ENCODE results near the gene LMF1. TPM values are rescaled to one million over a fixed set of nuclear protein-coding genes. Genes with fewer than 3 reads are reported as not detected.

Gene LMF1
- total RNA-seq, 6 donors from 2014 or later = 20.3 to 147 (median 28.2) TPM

GRCh38 chr16:912322-912683 is 58.5 kb downstream of the LMF1 start:
- no peaks in the 10 kb centered on the region for H3K27me3 ChIP-seq
- no peaks in the 10 kb centered on the region for H3K4me1 ChIP-seq
- TF ChIP-seq POLR2A (IDR thresholded peaks at IDR 0.05) (no peak), CTCF (IDR thresholded peaks at IDR 0.05) (no peak), POLR2AphosphoS5 (IDR thresholded peaks at IDR 0.05) (no peak), EP300 (IDR thresholded peaks at IDR 0.05) (no peak)
- DNase-seq = no peak
- no peak for ATAC-seq (ENCODE audit: low FRiP score in 2 of 2)
- H3K27ac ChIP-seq = no peak overlapping the region
- 90 to 95% methylated on average over 18 to 19 of the region's 19 CpGs for WGBS, 2 donors
- H3K4me3 ChIP-seq = no peak overlapping the region
- peaks cover 0 to 35% (median 18%) of the 10 kb centered on the region in 4 donors for H3K36me3 ChIP-seq
- H3K9me3 ChIP-seq = no peaks in the 10 kb centered on the region

- H3K27me3 ChIP-seq = no peaks in the 10 kb centered on the region
- peaks cover 0 to 37% (median 18%) of the 10 kb centered on the region in 4 donors for H3K36me3 ChIP-seq
- WGBS, 2 donors = 98 to 100% methylated on average over 17 to 20 of the region's 24 CpGs
- no peak for ATAC-seq (ENCODE audit: low FRiP score in 2 of 2)
- peaks cover 0 to 3% (median under 1%) of the 10 kb centered on the region in 4 donors for H3K9me3 ChIP-seq
- DNase-seq = peak in 1 of 2 donors; percentile 48
- H3K27ac ChIP-seq = no peak overlapping the region
- no peaks in the 10 kb centered on the region for H3K4me1 ChIP-seq
- TF ChIP-seq POLR2A (IDR thresholded peaks at IDR 0.05) (no peak), CTCF (IDR thresholded peaks at IDR 0.05) (no peak), EP300 (IDR thresholded peaks at IDR 0.05) (no peak), POLR2AphosphoS5 (IDR thresholded peaks at IDR 0.05) (no peak)
- no peak overlapping the region for H3K4me3 ChIP-seq
Measured at GRCh38 chr16:911604-912321, 59.0 kb downstream of the LMF1 start.

GRCh38 chr16:911101-911500 is 59.7 kb downstream of the LMF1 start:
- Histone ChIP-seq H3K27ac (no peak overlapping the region), H3K4me3 (no peak overlapping the region), H3K27me3 (no peaks in the 10 kb centered on the region), H3K4me1 (no peaks in the 10 kb centered on the region), H3K36me3 (peaks cover 0 to 43% (median 18%) of the 10 kb centered on the region in 4 donors), H3K9me3 (peaks cover 0 to 4% (median 1%) of the 10 kb centered on the region in 4 donors)
- 92 to 95% methylated on average over 5 to 14 of the region's 15 CpGs for WGBS, 2 donors
- ATAC-seq (ENCODE audit: low FRiP score in 2 of 2) (no peak), DNase-seq (peak in 1 of 2 donors; percentile 57)
- TF ChIP-seq CTCF (IDR thresholded peaks at IDR 0.05) (no peak), POLR2AphosphoS5 (IDR thresholded peaks at IDR 0.05) (no peak), EP300 (IDR thresholded peaks at IDR 0.05) (no peak), POLR2A (IDR thresholded peaks at IDR 0.05) (no peak)

GRCh38 chr16:910181-910580 is 60.6 kb downstream of the LMF1 start:
- ATAC-seq (ENCODE audit: low FRiP score in 2 of 2) = no peak
- DNase-seq = peak in 1 of 2 donors; percentile 74
- TF ChIP-seq POLR2AphosphoS5 (IDR thresholded peaks at IDR 0.05) = no peak
- TF ChIP-seq CTCF (IDR thresholded peaks at IDR 0.05) = no peak
- no peak for TF ChIP-seq POLR2A (IDR thresholded peaks at IDR 0.05)
- no peak for TF ChIP-seq EP300 (IDR thresholded peaks at IDR 0.05)
- no peak overlapping the region for H3K4me3 ChIP-seq
- H3K4me1 ChIP-seq = no peaks in the 10 kb centered on the region
- 86 to 87% methylated on average over 19 to 20 of the region's 20 CpGs for WGBS, 2 donors
- H3K27ac ChIP-seq = no peak overlapping the region
- H3K9me3 ChIP-seq = peaks cover 0 to 4% (median 1%) of the 10 kb centered on the region in 4 donors
- H3K36me3 ChIP-seq = peaks cover 0 to 43% (median 18%) of the 10 kb centered on the region in 4 donors
- no peaks in the 10 kb centered on the region for H3K27me3 ChIP-seq

Data from upper lobe of left lung (tissue), 6 donors.